Measurements from ENCODE around the gene PFKFB3.

Gene PFKFB3

GRCh38 chr10:6232846-6233724 lies 30.4 kb downstream of the PFKFB3 start:
- ATAC-seq = no peak
- TF ChIP-seq SNAI2 (CRISPR knock-in tag; IDR thresholded peaks at IDR 0.05) = no peak
- TF ChIP-seq BACH2 (CRISPR knock-in tag; IDR thresholded peaks at IDR 0.05; ENCODE audit: borderline replicate concordance) = no peak
- no peak for TF ChIP-seq ZNF8 (CRISPR knock-in tag; IDR thresholded peaks at IDR 0.05)
- no peak for TF ChIP-seq RARB (CRISPR knock-in tag; IDR thresholded peaks at IDR 0.05)
- TF ChIP-seq ZFP3 (CRISPR knock-in tag; IDR thresholded peaks at IDR 0.05) = no peak

- no peak for ATAC-seq
- no peak for TF ChIP-seq TOX (CRISPR knock-in tag; IDR thresholded peaks at IDR 0.05; ENCODE audit: borderline replicate concordance)
- no peak for TF ChIP-seq PPARA (CRISPR knock-in tag; IDR thresholded peaks at IDR 0.05; ENCODE audit: borderline replicate concordance)
- TF ChIP-seq ZNF70 (CRISPR knock-in tag; IDR thresholded peaks at IDR 0.05) = no peak
- TF ChIP-seq POU6F1 (CRISPR knock-in tag; IDR thresholded peaks at IDR 0.05; ENCODE audit: borderline replicate concordance, low read depth) = no peak
- TF ChIP-seq ZFP3 (CRISPR knock-in tag; IDR thresholded peaks at IDR 0.05) = no peak
- TF ChIP-seq ZFP30 (CRISPR knock-in tag; IDR thresholded peaks at IDR 0.05) = no peak
- TF ChIP-seq ARNTL (CRISPR knock-in tag; IDR thresholded peaks at IDR 0.05; ENCODE audit: borderline replicate concordance, low read depth) = no peak
- no peak for TF ChIP-seq ZNF8 (CRISPR knock-in tag; IDR thresholded peaks at IDR 0.05)
Observed at GRCh38 chr10:6233725-6234277, 31.1 kb downstream of the PFKFB3 start.

GRCh38 chr10:6234371-6234770 lies 31.6 kb downstream of the PFKFB3 start:
- TF ChIP-seq CSDC2 (CRISPR knock-in tag; IDR thresholded peaks at IDR 0.05) = no peak
- TF ChIP-seq CREB5 (CRISPR knock-in tag; IDR thresholded peaks at IDR 0.05; ENCODE audit: low read depth) = no peak
- no peak for ATAC-seq

- TF ChIP-seq GLIS3 (CRISPR knock-in tag; IDR thresholded peaks at IDR 0.05) (no peak), ZNF8 (CRISPR knock-in tag; IDR thresholded peaks at IDR 0.05) (no peak), POU6F1 (CRISPR knock-in tag; IDR thresholded peaks at IDR 0.05; ENCODE audit: borderline replicate concordance, low read depth) (no peak), SNAI2 (CRISPR knock-in tag; IDR thresholded peaks at IDR 0.05) (no peak), ARNTL (CRISPR knock-in tag; IDR thresholded peaks at IDR 0.05; ENCODE audit: borderline replicate concordance, low read depth) (no peak), PATZ1 (CRISPR knock-in tag; IDR thresholded peaks at IDR 0.05; ENCODE audit: borderline replicate concordance) (no peak), BACH2 (CRISPR knock-in tag; IDR thresholded peaks at IDR 0.05; ENCODE audit: borderline replicate concordance) (no peak), ZC3H10 (CRISPR knock-in tag; IDR thresholded peaks at IDR 0.05) (no peak), TSHZ2 (CRISPR knock-in tag; IDR thresholded peaks at IDR 0.05) (no peak), CSRNP3 (CRISPR knock-in tag; IDR thresholded peaks at IDR 0.05) (no peak), PPARA (CRISPR knock-in tag; IDR thresholded peaks at IDR 0.05; ENCODE audit: borderline replicate concordance) (no peak), RARB (CRISPR knock-in tag; IDR thresholded peaks at IDR 0.05) (no peak), OSR1 (CRISPR knock-in tag; IDR thresholded peaks at IDR 0.05) (no peak), CREB5 (CRISPR knock-in tag; IDR thresholded peaks at IDR 0.05; ENCODE audit: low read depth) (no peak), TOX (CRISPR knock-in tag; IDR thresholded peaks at IDR 0.05; ENCODE audit: borderline replicate concordance) (no peak)
- ATAC-seq = no peak
Observed at GRCh38 chr10:6236349-6237198, 33.8 kb downstream of the PFKFB3 start.

Measured in SK-N-SH treated with all-trans-retinoic acid at 6 μM for 48 hours (cell line).